ENCODE measurements around the gene ADGRV1.
"Not testable (repeated sequence)": the region's sequence is repeated elsewhere in the genome, so short reads cannot be mapped to it uniquely, and the experiment has no call there.

Gene ADGRV1

GRCh38 chr5:90601468-90601867, 42.9 kb downstream of the ADGRV1 start:
- no peak for DNase-seq

- DNase-seq, result no peak
Observed at GRCh38 chr5:90602681-90603080, 44.1 kb downstream of the ADGRV1 start.

- DNase-seq, result no peak
Observed at GRCh38 chr5:90606539-90606938, 47.9 kb downstream of the ADGRV1 start.

GRCh38 chr5:90612919-90613318, 54.3 kb downstream of the ADGRV1 start:
- DNase-seq, result no peak

GRCh38 chr5:90613459-90613858, 54.9 kb downstream of the ADGRV1 start:
- DNase-seq, result no peak

GRCh38 chr5:90613918-90614504, 55.4 kb downstream of the ADGRV1 start:
- DNase-seq, result no peak

- no peak for DNase-seq
Observed at GRCh38 chr5:90615355-90615754, 56.8 kb downstream of the ADGRV1 start.

GRCh38 chr5:90618071-90618470, 59.5 kb downstream of the ADGRV1 start:
- no peak for DNase-seq

- not testable (repeated sequence) for DNase-seq
Observed at GRCh38 chr5:90619762-90620161, 61.2 kb downstream of the ADGRV1 start.

GRCh38 chr5:90621848-90622247, 63.3 kb downstream of the ADGRV1 start:
- no peak for DNase-seq

GRCh38 chr5:90626493-90626892, 67.9 kb downstream of the ADGRV1 start:
- DNase-seq, result no peak

- DNase-seq, result no peak
Observed at GRCh38 chr5:90628492-90628891, 69.9 kb downstream of the ADGRV1 start.

- no peak for DNase-seq
Observed at GRCh38 chr5:90632791-90633190, 74.2 kb downstream of the ADGRV1 start.

- no peak for DNase-seq
Observed at GRCh38 chr5:90636948-90637347, 78.4 kb downstream of the ADGRV1 start.

- no peak for DNase-seq
Observed at GRCh38 chr5:90637731-90638130, 79.1 kb downstream of the ADGRV1 start.

- no peak for DNase-seq
Observed at GRCh38 chr5:90638878-90639277, 80.3 kb downstream of the ADGRV1 start.

- DNase-seq, result no peak
Observed at GRCh38 chr5:90640484-90641059, 82.0 kb downstream of the ADGRV1 start.

- no peak for DNase-seq
Observed at GRCh38 chr5:90641528-90641927, 82.9 kb downstream of the ADGRV1 start.

- DNase-seq, result no peak
Observed at GRCh38 chr5:90642706-90643229, 84.2 kb downstream of the ADGRV1 start.

GRCh38 chr5:90644132-90644531, 85.5 kb downstream of the ADGRV1 start:
- no peak for DNase-seq

GRCh38 chr5:90645024-90645610, 86.5 kb downstream of the ADGRV1 start:
- DNase-seq, result no peak

- no peak for DNase-seq
Observed at GRCh38 chr5:90650767-90651166, 92.2 kb downstream of the ADGRV1 start.

GRCh38 chr5:90654215-90654614, 95.6 kb downstream of the ADGRV1 start:
- DNase-seq, result no peak

- DNase-seq, result no peak
Observed at GRCh38 chr5:90655423-90655822, 96.8 kb downstream of the ADGRV1 start.

- DNase-seq, result no peak
Observed at GRCh38 chr5:90657030-90657429, 98.4 kb downstream of the ADGRV1 start.
